ENCODE measurements around the gene CCDC127. TPM values are rescaled to one million over a fixed set of nuclear protein-coding genes. Genes with fewer than 3 reads are reported as not detected.

Gene CCDC127
- total RNA-seq, 4 donors from 2014 or later, result 4.4 to 5.2 (median 4.8) TPM

DNA sequence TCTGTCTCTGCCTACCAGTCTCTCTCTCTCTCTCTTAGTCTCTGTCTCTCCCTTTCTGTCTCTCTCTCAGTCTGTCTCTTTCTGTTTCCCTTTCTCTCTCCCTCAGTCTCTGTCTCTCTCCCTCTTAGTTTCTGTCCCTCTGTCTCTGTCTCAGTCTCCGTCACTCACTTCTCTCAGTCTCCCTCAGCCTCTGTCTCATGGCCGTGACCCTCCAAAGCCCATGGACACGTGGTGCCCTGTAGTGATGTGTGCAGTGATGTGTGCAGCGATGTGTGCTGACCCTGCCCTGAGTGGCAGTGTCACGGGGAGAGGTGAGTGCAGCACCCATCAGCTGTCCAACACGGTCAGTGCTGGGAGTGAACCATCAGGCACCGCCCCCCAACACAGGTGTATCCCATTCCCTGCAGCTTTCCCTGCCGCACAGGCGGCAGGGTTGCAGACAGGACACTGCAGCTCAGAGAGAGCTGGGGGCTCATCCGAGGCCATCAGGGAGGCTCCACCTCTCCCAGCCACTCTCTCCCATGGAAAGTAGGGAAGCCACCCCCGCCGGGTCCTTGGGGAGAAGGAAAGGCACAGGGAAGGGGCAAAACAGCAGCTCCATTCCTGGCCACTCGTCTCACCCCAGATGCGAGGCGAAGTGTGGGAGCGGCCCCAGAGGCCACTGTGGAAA lies 27.5 kb downstream of the CCDC127 start:
- TF ChIP-seq POLR2A (IDR thresholded peaks at IDR 0.05), result no peak
- TF ChIP-seq, protein P1, sequence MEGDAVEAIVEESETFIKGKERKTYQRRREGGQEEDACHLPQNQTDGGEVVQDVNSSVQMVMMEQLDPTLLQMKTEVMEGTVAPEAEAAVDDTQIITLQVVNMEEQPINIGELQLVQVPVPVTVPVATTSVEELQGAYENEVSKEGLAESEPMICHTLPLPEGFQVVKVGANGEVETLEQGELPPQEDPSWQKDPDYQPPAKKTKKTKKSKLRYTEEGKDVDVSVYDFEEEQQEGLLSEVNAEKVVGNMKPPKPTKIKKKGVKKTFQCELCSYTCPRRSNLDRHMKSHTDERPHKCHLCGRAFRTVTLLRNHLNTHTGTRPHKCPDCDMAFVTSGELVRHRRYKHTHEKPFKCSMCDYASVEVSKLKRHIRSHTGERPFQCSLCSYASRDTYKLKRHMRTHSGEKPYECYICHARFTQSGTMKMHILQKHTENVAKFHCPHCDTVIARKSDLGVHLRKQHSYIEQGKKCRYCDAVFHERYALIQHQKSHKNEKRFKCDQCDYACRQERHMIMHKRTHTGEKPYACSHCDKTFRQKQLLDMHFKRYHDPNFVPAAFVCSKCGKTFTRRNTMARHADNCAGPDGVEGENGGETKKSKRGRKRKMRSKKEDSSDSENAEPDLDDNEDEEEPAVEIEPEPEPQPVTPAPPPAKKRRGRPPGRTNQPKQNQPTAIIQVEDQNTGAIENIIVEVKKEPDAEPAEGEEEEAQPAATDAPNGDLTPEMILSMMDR (IDR thresholded peaks at IDR 0.05), result no peak
- no peak overlapping the region for H3K4me3 ChIP-seq (replicated peaks in 1 of 3)
- no peak overlapping the region for H3K27ac ChIP-seq
- no peaks in the 10 kb centered on the region for H3K9me3 ChIP-seq
- 37 to 47% methylated on average over 13 to 15 of the region's 16 CpGs for WGBS, 2 donors
- H3K4me1 ChIP-seq, result peaks cover 14 to 25% of the 10 kb centered on the region in 2 donors
- no peaks in the 10 kb centered on the region for H3K36me3 ChIP-seq
- intact Hi-C loops (cut with DNase I), result no loop called here
- H3K27me3 ChIP-seq, result no peaks in the 10 kb centered on the region
- DNase-seq, result peak; percentile 40 to 55

DNA sequence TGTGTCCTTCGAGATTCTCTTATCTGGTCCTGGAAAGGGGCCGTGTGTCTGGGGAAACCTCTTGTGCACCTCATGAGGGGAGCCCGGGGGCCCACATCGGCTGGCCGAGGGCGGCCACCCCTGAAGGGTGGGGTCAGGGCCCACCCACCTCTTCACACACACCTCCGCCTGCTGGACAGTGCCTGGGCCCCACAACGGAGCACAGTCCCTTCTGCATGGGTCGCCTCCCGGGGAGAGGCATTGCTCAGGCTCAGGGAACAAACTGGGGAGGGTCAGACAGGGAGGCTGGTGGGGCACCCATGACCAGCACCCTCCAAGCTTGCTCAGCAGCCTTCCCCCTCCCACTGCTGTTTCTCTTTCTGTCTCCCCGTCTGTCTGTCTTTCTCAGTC lies 28.0 kb downstream of the CCDC127 start:
- Histone ChIP-seq H3K27ac (no peak overlapping the region), H3K36me3 (no peaks in the 10 kb centered on the region), H3K27me3 (no peaks in the 10 kb centered on the region), H3K4me3 (replicated peaks in 1 of 3) (no peak overlapping the region), H3K4me1 (peaks cover 14 to 25% of the 10 kb centered on the region in 2 donors), H3K9me3 (no peaks in the 10 kb centered on the region)
- WGBS, 2 donors, result 63 to 74% methylated on average over 9 to 10 of the region's 11 CpGs
- DNase-seq, result no peak
- intact Hi-C loops (cut with DNase I), result no loop called here
- TF ChIP-seq, protein P1 (IDR thresholded peaks at IDR 0.05), result no peak
- TF ChIP-seq POLR2A (IDR thresholded peaks at IDR 0.05), result no peak

DNA sequence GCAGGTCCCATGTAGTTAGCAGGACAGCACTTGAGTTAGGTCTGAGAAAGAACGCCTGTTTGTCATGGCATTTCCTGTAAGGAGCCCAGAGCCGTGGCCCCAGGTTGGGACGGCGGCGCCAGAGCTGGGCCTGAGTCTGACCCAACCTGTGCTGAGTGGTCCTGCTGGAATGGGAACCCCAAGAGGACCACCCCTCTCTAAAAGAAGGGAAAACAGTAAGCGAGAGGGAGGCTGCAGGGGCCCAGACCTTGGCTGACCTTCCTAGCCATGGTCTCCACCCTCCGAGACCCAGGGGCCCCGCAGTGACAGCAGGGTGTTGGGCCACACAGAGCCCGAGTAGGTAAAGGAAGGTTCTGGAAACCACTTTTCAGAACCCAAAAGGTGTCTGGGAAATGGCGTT lies 28.5 kb downstream of the CCDC127 start:
- Histone ChIP-seq H3K27ac (no peak overlapping the region), H3K4me3 (replicated peaks in 1 of 3) (no peak overlapping the region), H3K27me3 (no peaks in the 10 kb centered on the region), H3K9me3 (no peaks in the 10 kb centered on the region), H3K4me1 (peaks cover 14 to 25% of the 10 kb centered on the region in 2 donors), H3K36me3 (no peaks in the 10 kb centered on the region)
- DNase-seq, result no peak
- 92 to 96% methylated on average over 9 to 10 of the region's 10 CpGs for WGBS, 2 donors
- intact Hi-C loops (cut with DNase I), result no loop called here
- TF ChIP-seq POLR2A (IDR thresholded peaks at IDR 0.05), result no peak
- TF ChIP-seq, protein P1 (IDR thresholded peaks at IDR 0.05), result no peak

DNA sequence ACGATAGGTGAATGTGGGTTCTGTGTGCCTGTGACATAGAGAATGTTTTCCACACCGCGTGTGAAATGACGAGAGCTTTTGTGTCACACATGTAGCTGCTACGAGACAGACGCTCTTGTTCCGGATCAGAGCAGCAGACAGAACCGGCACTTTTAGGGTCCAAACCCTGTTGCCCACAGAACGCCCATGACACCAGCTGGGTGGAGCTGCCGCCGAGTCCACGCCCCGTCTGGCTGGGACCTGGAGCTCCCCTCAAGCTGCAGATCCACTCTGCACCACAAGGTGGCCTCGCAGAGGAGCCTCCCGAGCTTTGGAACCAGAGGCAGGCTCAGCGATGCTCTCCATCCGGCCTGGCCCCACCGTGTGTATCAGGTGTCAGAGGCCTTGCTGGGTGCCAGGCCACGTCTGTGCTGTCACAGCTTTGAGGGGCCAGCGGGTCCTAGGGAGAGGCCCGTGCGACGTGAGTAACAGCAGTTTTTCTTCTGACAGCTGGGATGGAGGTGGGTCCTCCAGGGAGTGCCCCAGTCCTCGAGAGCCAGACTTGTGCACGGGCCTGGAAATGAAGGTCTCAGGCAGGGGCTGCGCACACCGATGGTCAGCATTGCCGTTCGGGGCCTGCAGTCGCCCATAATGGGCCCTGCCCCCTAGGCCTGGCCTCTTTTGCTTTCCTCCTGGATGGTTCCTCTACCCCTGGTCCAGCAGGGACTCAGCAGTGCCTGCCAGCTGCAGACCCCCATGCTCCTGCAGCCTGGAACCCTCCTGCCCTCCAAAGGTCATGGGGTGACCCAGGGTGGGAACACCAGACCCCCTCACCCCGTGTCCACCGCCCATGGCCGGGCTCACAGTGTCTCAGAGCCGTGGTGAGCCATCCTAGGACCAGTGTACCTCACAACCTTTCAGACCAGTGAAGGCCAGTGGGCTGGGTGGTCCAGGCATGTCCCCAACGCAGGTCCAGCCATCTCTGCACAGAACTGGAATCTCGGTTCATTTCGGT lies 29.2 kb downstream of the CCDC127 start:
- intact Hi-C loops (cut with DNase I), result no loop called here
- 41 to 46% methylated on average over 18 to 24 of the region's 37 CpGs for WGBS, 2 donors
- H3K27me3 ChIP-seq, result no peaks in the 10 kb centered on the region
- H3K4me1 ChIP-seq, result peaks cover 14 to 25% of the 10 kb centered on the region in 2 donors
- DNase-seq, result peak; percentile 86 to 90
- no peaks in the 10 kb centered on the region for H3K9me3 ChIP-seq
- TF ChIP-seq, protein P1 (IDR thresholded peaks at IDR 0.05), result peak; percentile 82 to 98 (median 91)
- no peak for TF ChIP-seq POLR2A (IDR thresholded peaks at IDR 0.05)
- H3K4me3 ChIP-seq (replicated peaks in 1 of 3), result no peak overlapping the region
- no peak overlapping the region for H3K27ac ChIP-seq
- no peaks in the 10 kb centered on the region for H3K36me3 ChIP-seq
